ENCODE results near the gene LPAR5. TPM values are rescaled to one million over a fixed set of nuclear protein-coding genes. Genes with fewer than 3 reads are reported as not detected.
A peak's percentile ranks its signal among the peaks of the same experiment; 100 is the strongest.

LPAR5 gene
- total and polyA plus RNA-seq, 2 of the 13 experiments (the other 11 are each of a cell fraction or from before 2014, with no cell fraction given): 0.09 to 0.32 TPM

DNA sequence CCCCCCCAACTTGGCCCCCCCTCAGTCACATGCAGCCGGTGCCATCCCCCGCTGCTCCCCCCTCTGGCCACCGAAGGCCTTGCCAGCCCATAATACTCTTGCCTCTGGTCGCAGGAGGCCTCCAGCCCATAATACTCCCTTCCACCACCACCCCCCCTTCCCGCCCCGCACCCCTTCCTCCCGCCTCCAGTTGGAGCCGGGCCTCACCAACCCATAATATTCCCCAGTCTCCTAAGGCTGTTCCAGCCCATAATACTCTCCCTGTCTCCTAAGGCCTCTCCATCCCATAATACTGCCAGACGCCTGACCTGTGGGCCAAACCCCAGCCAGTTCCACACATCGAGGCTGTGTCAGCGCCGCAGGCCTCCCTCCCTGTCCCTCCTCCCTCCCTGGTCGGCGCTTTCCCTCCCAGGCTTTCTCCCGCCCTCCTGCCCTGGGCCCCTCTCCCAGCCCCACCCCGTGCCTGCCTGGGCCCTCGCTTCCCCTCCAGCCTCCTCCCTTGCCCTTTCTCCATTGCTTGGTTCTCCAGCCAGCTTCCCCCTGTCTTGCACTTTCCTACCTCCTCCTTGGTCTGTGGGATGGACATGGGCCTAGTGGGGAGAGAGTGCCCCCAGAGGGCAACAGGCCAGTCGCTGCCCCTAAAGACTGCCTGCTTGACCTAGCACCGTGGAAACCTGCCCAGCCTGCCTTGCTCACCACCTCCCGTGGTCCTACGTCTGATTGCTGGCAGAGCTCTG lies 21.8 kb downstream of the LPAR5 start (continued):
- peak; percentile 72 for TF ChIP-seq POLR2G (IDR thresholded peaks at IDR 0.05; ENCODE audit: low read depth, low read length)
- TF ChIP-seq MAFF (IDR thresholded peaks at IDR 0.05; ENCODE audit: low read depth, low read length): no peak
- TF ChIP-seq WIZ (CRISPR knock-in tag; IDR thresholded peaks at IDR 0.05): peak; percentile 57; the same call in 1 of the 2 replicates
- TF ChIP-seq ZNF607 (CRISPR knock-in tag; IDR thresholded peaks at IDR 0.05; ENCODE audit: borderline replicate concordance): peak; percentile 78
- peak; percentile 16; the same call in 1 of the 2 replicates for TF ChIP-seq TBX3 (IDR thresholded peaks at IDR 0.05; ENCODE audit: borderline replicate concordance)
- TF ChIP-seq ZNF121 (CRISPR knock-in tag; IDR thresholded peaks at IDR 0.05): peak; percentile 65
- peak; percentile 60 for TF ChIP-seq NR2C2 (CRISPR knock-in tag; IDR thresholded peaks at IDR 0.05; ENCODE audit: borderline replicate concordance)
- TF ChIP-seq ZNF660 (CRISPR knock-in tag; IDR thresholded peaks at IDR 0.05; ENCODE audit: borderline replicate concordance, low read depth): no peak
- no peak for TF ChIP-seq POLR2AphosphoS2 (IDR thresholded peaks at IDR 0.05; ENCODE audit: low read depth, low read length)
- peak; percentile 42; the same call in 1 of the 2 replicates for TF ChIP-seq ZNF205 (CRISPR knock-in tag; IDR thresholded peaks at IDR 0.05)
- TF ChIP-seq YEATS2 (CRISPR knock-in tag; IDR thresholded peaks at IDR 0.05; ENCODE audit: borderline replicate concordance): peak; percentile 66; the same call in 1 of the 2 replicates
- TF ChIP-seq ZNF160 (CRISPR knock-in tag; IDR thresholded peaks at IDR 0.05): peak; percentile 75; the same call in 1 of the 2 replicates
- no peak for TF ChIP-seq HNRNPUL1 (IDR thresholded peaks at IDR 0.05; ENCODE audit: low read depth, low read length)
- peak; percentile 78 for TF ChIP-seq ZNF770 (CRISPR knock-in tag; IDR thresholded peaks at IDR 0.05)
- peak; percentile 62 for TF ChIP-seq PHF8 (CRISPR knock-in tag; IDR thresholded peaks at IDR 0.05)
- TF ChIP-seq ZNF574 (CRISPR knock-in tag; IDR thresholded peaks at IDR 0.05): 0 out of 2 replicates have a peak, but pooled peaks have one; percentile 54
- TF ChIP-seq ZNF292 (CRISPR knock-in tag; IDR thresholded peaks at IDR 0.05; ENCODE audit: borderline replicate concordance, low read depth): peak; percentile 84
- TF ChIP-seq, protein P1, sequence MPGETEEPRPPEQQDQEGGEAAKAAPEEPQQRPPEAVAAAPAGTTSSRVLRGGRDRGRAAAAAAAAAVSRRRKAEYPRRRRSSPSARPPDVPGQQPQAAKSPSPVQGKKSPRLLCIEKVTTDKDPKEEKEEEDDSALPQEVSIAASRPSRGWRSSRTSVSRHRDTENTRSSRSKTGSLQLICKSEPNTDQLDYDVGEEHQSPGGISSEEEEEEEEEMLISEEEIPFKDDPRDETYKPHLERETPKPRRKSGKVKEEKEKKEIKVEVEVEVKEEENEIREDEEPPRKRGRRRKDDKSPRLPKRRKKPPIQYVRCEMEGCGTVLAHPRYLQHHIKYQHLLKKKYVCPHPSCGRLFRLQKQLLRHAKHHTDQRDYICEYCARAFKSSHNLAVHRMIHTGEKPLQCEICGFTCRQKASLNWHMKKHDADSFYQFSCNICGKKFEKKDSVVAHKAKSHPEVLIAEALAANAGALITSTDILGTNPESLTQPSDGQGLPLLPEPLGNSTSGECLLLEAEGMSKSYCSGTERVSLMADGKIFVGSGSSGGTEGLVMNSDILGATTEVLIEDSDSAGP (CRISPR knock-in tag; IDR thresholded peaks at IDR 0.05; ENCODE audit: borderline replicate concordance): peak; percentile 66

All from HepG2 (cell line).